ENCODE results near the gene PRR3. TPM values are rescaled to one million over a fixed set of nuclear protein-coding genes. Genes with fewer than 3 reads are reported as not detected.

PRR3 gene
- total and polyA plus RNA-seq, 9 of the 15 experiments (the other 6 are each of a cell fraction or from before 2014, with no cell fraction given) = 23.5 to 59.6 (median 28.8) TPM

- TF ChIP-seq TBP (optimal IDR thresholded peaks at IDR 0.05; ENCODE audit: low read depth, low read length) (peak; percentile 65), PHB2 (IDR thresholded peaks at IDR 0.05; ENCODE audit: low read depth) (no peak), LARP7 (IDR thresholded peaks at IDR 0.05) (no peak; the same call in 1 of the 2 replicates), SAFB (IDR thresholded peaks at IDR 0.05; ENCODE audit: borderline replicate concordance, low read depth, low read length) (no peak), FOXA3 (CRISPR knock-in tag; conservative IDR thresholded peaks at IDR 0.05 in 1 of 2, IDR thresholded peaks at IDR 0.05 in 1 of 2) (no peak), TAF15 (IDR thresholded peaks at IDR 0.05; ENCODE audit: low read depth, low read length) (no peak), SMARCE1 (IDR thresholded peaks at IDR 0.05) (no peak), NCOA6 (IDR thresholded peaks at IDR 0.05) (no peak), PHF8 (IDR thresholded peaks at IDR 0.05; ENCODE audit: borderline replicate concordance, low read length) (peak; percentile 99), DIDO1 (tag; IDR thresholded peaks at IDR 0.05; ENCODE audit: low read depth) (peak; percentile 96), JUNB (CRISPR knock-in tag; conservative IDR thresholded peaks at IDR 0.05) (no peak), ZNF311 (CRISPR knock-in tag; IDR thresholded peaks at IDR 0.05) (no peak), CREBBP (IDR thresholded peaks at IDR 0.05; ENCODE audit: low read depth, low read length) (no peak), HIVEP1 (CRISPR knock-in tag; IDR thresholded peaks at IDR 0.05) (peak; percentile 87), HMG20B (CRISPR knock-in tag; IDR thresholded peaks at IDR 0.05) (no peak), PCBP1 (IDR thresholded peaks at IDR 0.05; ENCODE audit: low read depth, low read length, poor library complexity, severe bottlenecking) (peak; percentile 80), CCNT2 (IDR thresholded peaks at IDR 0.05; ENCODE audit: borderline replicate concordance, extremely low read depth, insufficient read length, low read depth, low read length) (peak; percentile 96), ZNF449 (CRISPR knock-in tag; IDR thresholded peaks at IDR 0.05) (no peak), ZNF785 (CRISPR knock-in tag; IDR thresholded peaks at IDR 0.05) (no peak), ETV1 (tag; conservative IDR thresholded peaks at IDR 0.05; ENCODE audit: low read depth) (peak; percentile 80)
- TF ChIP-seq, protein P1, sequence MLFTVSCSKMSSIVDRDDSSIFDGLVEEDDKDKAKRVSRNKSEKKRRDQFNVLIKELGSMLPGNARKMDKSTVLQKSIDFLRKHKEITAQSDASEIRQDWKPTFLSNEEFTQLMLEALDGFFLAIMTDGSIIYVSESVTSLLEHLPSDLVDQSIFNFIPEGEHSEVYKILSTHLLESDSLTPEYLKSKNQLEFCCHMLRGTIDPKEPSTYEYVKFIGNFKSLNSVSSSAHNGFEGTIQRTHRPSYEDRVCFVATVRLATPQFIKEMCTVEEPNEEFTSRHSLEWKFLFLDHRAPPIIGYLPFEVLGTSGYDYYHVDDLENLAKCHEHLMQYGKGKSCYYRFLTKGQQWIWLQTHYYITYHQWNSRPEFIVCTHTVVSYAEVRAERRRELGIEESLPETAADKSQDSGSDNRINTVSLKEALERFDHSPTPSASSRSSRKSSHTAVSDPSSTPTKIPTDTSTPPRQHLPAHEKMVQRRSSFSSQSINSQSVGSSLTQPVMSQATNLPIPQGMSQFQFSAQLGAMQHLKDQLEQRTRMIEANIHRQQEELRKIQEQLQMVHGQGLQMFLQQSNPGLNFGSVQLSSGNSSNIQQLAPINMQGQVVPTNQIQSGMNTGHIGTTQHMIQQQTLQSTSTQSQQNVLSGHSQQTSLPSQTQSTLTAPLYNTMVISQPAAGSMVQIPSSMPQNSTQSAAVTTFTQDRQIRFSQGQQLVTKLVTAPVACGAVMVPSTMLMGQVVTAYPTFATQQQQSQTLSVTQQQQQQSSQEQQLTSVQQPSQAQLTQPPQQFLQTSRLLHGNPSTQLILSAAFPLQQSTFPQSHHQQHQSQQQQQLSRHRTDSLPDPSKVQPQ (CRISPR knock-in tag; IDR thresholded peaks at IDR 0.05; ENCODE audit: borderline replicate concordance) = peak; percentile 71; the same call in 1 of the 2 replicates
- TF ChIP-seq, protein P2, sequence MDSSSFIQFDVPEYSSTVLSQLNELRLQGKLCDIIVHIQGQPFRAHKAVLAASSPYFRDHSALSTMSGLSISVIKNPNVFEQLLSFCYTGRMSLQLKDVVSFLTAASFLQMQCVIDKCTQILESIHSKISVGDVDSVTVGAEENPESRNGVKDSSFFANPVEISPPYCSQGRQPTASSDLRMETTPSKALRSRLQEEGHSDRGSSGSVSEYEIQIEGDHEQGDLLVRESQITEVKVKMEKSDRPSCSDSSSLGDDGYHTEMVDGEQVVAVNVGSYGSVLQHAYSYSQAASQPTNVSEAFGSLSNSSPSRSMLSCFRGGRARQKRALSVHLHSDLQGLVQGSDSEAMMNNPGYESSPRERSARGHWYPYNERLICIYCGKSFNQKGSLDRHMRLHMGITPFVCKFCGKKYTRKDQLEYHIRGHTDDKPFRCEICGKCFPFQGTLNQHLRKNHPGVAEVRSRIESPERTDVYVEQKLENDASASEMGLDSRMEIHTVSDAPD (CRISPR knock-in tag; IDR thresholded peaks at IDR 0.05) = no peak
- TF ChIP-seq, protein P3, sequence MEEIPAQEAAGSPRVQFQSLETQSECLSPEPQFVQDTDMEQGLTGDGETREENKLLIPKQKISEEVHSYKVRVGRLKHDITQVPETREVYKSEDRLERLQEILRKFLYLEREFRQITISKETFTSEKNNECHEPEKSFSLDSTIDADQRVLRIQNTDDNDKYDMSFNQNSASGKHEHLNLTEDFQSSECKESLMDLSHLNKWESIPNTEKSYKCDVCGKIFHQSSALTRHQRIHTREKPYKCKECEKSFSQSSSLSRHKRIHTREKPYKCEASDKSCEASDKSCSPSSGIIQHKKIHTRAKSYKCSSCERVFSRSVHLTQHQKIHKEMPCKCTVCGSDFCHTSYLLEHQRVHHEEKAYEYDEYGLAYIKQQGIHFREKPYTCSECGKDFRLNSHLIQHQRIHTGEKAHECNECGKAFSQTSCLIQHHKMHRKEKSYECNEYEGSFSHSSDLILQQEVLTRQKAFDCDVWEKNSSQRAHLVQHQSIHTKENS (CRISPR knock-in tag; IDR thresholded peaks at IDR 0.05) = no peak
These were observed 14.1 kb downstream of the PRR3 start, which contains the start of gene ABCF1 (continued) for GRCh38 chr6:30571075-30571761.
